GM12878 (cell line): ENCODE measurements around the gene ACER3. TPM values are rescaled to one million over a fixed set of nuclear protein-coding genes. Genes with fewer than 3 reads are reported as not detected.

ENCODE experiments used
- ATAC-seq: fragments of 200-7000 bp; cut with Tn5 transposase; 3 replicates; pipeline ENCODE4 v1.9.1; 2020; ENCODE audit warnings: mild to moderate bottlenecking, moderate library complexity
- BruUV-seq: library from RNA; stranded (reverse); fragments of 400-500 nt; replicated peaks from 2 replicates; lab custom pipeline; 2021; lab: Mats Ljungman, UMichigan
- CTCF ChIA-PET: fragments of 300-600 bp; sonication (Branson Sonifier 250); formaldehyde crosslinking; extraction: SDS; loops from one replicate; lab custom pipeline; 2021; ENCODE audit warnings: inconsistent platforms; lab: Yijun Ruan, JAX
- POLR2A ChIA-PET: fragments of 350-600 bp; formaldehyde crosslinking; extraction: SDS; loops from one replicate; lab custom pipeline; 2021; ENCODE audit warnings: inconsistent platforms; lab: Charles Lee
- RAD21 ChIA-PET: fragments of 300-600 bp; sonication (Branson Sonifier 250); formaldehyde crosslinking; loops from one replicate; lab custom pipeline; 2023; ENCODE audit warnings: antibody characterized with exemption; ENCODE audit not compliant: unreplicated experiment; lab: Charles Lee
- SMC1A ChIA-PET: fragments of 300-600 bp; sonication (Branson Sonifier 250); formaldehyde crosslinking; loops from one replicate; lab custom pipeline; 2023; ENCODE audit not compliant: unreplicated experiment, uncharacterized antibody; lab: Charles Lee
- DNase-seq: peaks from one replicate; pipeline ENCODE4 v3.0.0-alpha.2; 2011; ENCODE audit warnings: low read depth, low spot score
- FAIRE-seq: peaks from 3 replicates; lab custom pipeline; 2011; peaks lifted over from hg19 to GRCh38; lab: Jason Lieb, UNC
- H2AFZ ChIP-seq: 2 replicates; pipeline ENCODE4 v1.6.0; 2011; ENCODE audit warnings: low read depth, low read length, control low read depth; ENCODE audit not compliant: control insufficient read depth
- H3K27ac ChIP-seq: 2 replicates; pipeline ENCODE4 v1.5.1; 2011; ENCODE audit warnings: control low read depth; ENCODE audit not compliant: control insufficient read depth, insufficient read depth
- H3K27me3 ChIP-seq, 2 experiments: replicated peaks in 1 of 2; 2 replicates each; pipeline versions ENCODE4 v1.6.0 to v1.6.1; 2011; ENCODE audit warnings: low read length in 1 of 2; ENCODE audit not compliant: control insufficient read depth in 2 of 2, insufficient read depth in 2 of 2
- H3K36me3 ChIP-seq, 2 experiments: 2 replicates each; pipeline ENCODE4 v1.5.1; 2011; ENCODE audit warnings: low read length in 1 of 2; ENCODE audit not compliant: control insufficient read depth in 2 of 2, insufficient read depth in 2 of 2
- H3K4me1 ChIP-seq: 2 replicates; pipeline ENCODE4 v1.6.1; 2011; ENCODE audit warnings: mild to moderate bottlenecking, low read length, moderate library complexity, mixed read lengths; ENCODE audit not compliant: control insufficient read depth, insufficient read depth
- H3K4me2 ChIP-seq: 2 replicates; pipeline ENCODE4 v1.6.0; 2011; ENCODE audit warnings: control low read depth; ENCODE audit not compliant: control insufficient read depth, insufficient read depth
- H3K4me3 ChIP-seq: fragments of 200-600 bp; sonication (generic); 2 replicates; pipeline ENCODE4 v1.5.1; 2016
- H3K79me2 ChIP-seq: 2 replicates; pipeline ENCODE4 v1.6.0; 2011; ENCODE audit warnings: low read length; ENCODE audit not compliant: control insufficient read depth, insufficient read depth
- H3K9ac ChIP-seq: 2 replicates; pipeline ENCODE4 v1.8.0; 2011; ENCODE audit warnings: low read length, control low read depth, mixed read lengths; ENCODE audit not compliant: control insufficient read depth, insufficient read depth
- H3K9me3 ChIP-seq: replicated peaks from 3 replicates; pipeline ENCODE4 v1.5.1; 2011; ENCODE audit warnings: mild to moderate bottlenecking, low read length; ENCODE audit not compliant: control insufficient read depth, insufficient read depth
- H4K20me1 ChIP-seq: 2 replicates; pipeline ENCODE4 v1.6.0; 2011; ENCODE audit not compliant: control insufficient read depth, insufficient read depth
- ATF7 ChIP-seq: fragments of 450-650 bp; IDR thresholded peaks from 2 replicates; pipeline ENCODE4 v1.6.1; 2016; ENCODE audit warnings: low read depth, mild to moderate bottlenecking
- ETV6 ChIP-seq, 2 experiments: fragments of 450-650 bp in 1 of 2; IDR thresholded peaks in 1 of 2; conservative IDR thresholded peaks in 1 of 2; 2 replicates each; pipeline ENCODE4 v1.6.1; 2014; ENCODE audit warnings: antibody characterized with exemption in 1 of 2, borderline replicate concordance in 1 of 2, low read depth in 1 of 2, mild to moderate bottlenecking in 1 of 2, moderate library complexity in 1 of 2
- IKZF2 ChIP-seq, 2 experiments: fragments of 450-650 bp; IDR thresholded peaks; 2 replicates each; pipeline ENCODE4 v1.6.1; 2017; ENCODE audit warnings: mild to moderate bottlenecking in 2 of 2, moderate library complexity in 2 of 2
- JUND ChIP-seq: IDR thresholded peaks from 2 replicates; pipeline ENCODE4 v1.6.1; 2012; ENCODE audit warnings: low read depth, mild to moderate bottlenecking, low read length, improper control_type of control experiment, moderate library complexity
- RUNX3 ChIP-seq: IDR thresholded peaks from 2 replicates; pipeline ENCODE4 v1.6.1; 2012; ENCODE audit warnings: low read length, inconsistent platforms
- SP1 ChIP-seq: IDR thresholded peaks from one replicate; pipeline ENCODE4 v1.6.1; 2011; ENCODE audit warnings: low read depth, low read length
- SREBF1 ChIP-seq: IDR thresholded peaks from 2 replicates; pipeline ENCODE4 v1.6.1; 2012; ENCODE audit warnings: mild to moderate bottlenecking, low read length
- WGBS: methylation state at CpG from one replicate; pipeline ENCODE4 v1.1.6; 2016; ENCODE audit warnings: low lambda C conversion rate; ENCODE audit not compliant: insufficient replicate concordance, insufficient coverage; ENCODE audit errors: missing lambda C conversion rate; 5-methylcytosine and 5-hydroxymethylcytosine counted together
- in situ Hi-C: fragments of 300-500 bp; cut with MboI; formaldehyde crosslinking; loops from 9 replicates; pipeline ENCODE4 v1.14.3; 2018; ENCODE audit warnings: mixed read lengths
- intact Hi-C: fragments of 100-400 bp; cut with micrococcal nuclease; formaldehyde crosslinking; loops from one replicate; pipeline ENCODE4 v1.14.2; 2022; ENCODE audit not compliant: unreplicated experiment
- polyA plus RNA-seq, 11 experiments: library from polyadenylated mRNA; depleted of rRNA in 4 of 11; unstranded in 6 of 11; stranded (reverse) in 5 of 11; fragments of >200 nt; fragmentation: Nextera tagmentation in 4 of 11; fragmentation: Illumina TruSeq in 1 of 11; extraction: Ambion mirVana in 4 of 11; extraction: Trizol in 1 of 11; gene quantifications; 1 replicate in 1 of 11; 2 replicates in 10 of 11; pipeline versions ENCODE4 v1.2.1 to v1.2.3, GENCODE V29; 2011 to 2016; ENCODE audit warnings: inconsistent platforms in 2 of 11, missing spikeins in 2 of 11, low read depth in 1 of 11
- total RNA-seq, 4 experiments: library from RNA; depleted of rRNA in 3 of 4; stranded (reverse); fragments of >200 nt in 3 of 4; fragmentation: Illumina TruSeq in 1 of 4; extraction: Trizol in 1 of 4; gene quantifications; 2 replicates each; pipeline versions ENCODE4 v1.2.1 to v1.2.3, GENCODE V29; 2013 to 2021
- TF ChIP-seq, protein P1 (sequence below): fragments of 450-650 bp; formaldehyde crosslinking; IDR thresholded peaks from 2 replicates; pipeline ENCODE4 v1.4.0; 2020; ENCODE audit warnings: mild to moderate bottlenecking, moderate library complexity

ACER3 gene
- total and polyA plus RNA-seq, 10 of the 15 experiments (the other 5 are each of a cell fraction or from before 2014, with no cell fraction given): 2.8 to 17.4 (median 10.3) TPM

DNA sequence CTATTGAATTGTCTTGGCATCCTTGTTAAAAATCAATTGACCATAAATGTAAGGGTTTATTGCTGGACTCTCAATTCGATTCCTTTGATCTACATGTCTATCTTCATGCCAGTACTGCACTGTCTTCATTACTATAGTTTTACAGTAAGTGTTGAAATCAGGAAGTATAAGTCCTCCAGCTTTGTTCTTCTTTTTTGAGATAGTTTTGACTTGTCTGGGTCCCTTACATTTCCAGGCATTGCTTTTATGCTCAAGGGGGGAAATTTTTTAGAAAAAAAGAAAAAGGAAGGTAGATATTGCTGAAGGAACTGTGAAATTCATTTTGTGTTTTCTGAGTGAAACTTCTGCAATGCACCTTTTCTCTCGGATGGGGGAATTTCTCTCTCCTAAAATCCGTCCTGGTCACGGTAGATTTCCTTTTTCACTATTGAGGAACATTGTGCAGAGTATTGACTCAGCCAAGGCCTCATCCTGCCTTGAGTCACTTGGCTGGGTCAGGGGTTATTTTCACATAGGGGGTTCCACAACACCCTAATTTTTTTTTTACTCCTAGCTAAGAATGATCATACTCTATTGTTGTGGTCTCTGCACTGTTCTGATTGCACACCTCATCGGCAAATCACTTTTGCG, 2.8 kb upstream of the ACER3 start (continued):
- 0 out of 4 replicates have a peak, but pooled peaks of 1 of the 2 experiments have one; percentile 20 for TF ChIP-seq IKZF2 (IDR thresholded peaks at IDR 0.05)
- TF ChIP-seq RUNX3: peak; percentile 26; the same call in 1 of the 2 replicates
- TF ChIP-seq, all 136 proteins: peak for 7

DNA sequence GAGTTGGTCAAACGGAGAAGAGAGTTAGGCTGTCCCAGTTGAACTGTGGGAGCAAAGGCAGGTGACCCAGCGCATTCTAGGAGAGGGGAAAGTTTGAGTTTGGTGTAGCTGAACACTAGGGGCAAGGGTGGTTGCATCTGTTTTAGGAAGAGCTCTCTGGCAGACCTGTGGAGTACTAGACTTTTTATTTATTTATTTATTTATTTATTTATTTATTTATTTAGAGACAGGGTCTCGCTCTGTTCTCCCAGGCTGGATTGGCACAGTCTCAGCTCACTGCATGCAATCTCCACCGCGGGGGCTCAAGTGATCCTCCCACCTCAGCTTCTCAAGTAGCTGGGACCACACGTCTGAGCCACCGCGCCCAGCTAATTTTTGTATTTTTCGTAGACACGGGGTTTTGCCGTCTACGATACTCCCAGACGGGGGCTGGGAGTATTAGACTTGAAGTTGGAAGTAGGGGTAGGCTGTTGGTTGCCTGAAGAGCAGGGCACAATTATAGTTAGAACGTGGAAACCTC, 950 bp upstream of the ACER3 start:
- TF ChIP-seq SREBF1: no peak
- TF ChIP-seq, protein P1, sequence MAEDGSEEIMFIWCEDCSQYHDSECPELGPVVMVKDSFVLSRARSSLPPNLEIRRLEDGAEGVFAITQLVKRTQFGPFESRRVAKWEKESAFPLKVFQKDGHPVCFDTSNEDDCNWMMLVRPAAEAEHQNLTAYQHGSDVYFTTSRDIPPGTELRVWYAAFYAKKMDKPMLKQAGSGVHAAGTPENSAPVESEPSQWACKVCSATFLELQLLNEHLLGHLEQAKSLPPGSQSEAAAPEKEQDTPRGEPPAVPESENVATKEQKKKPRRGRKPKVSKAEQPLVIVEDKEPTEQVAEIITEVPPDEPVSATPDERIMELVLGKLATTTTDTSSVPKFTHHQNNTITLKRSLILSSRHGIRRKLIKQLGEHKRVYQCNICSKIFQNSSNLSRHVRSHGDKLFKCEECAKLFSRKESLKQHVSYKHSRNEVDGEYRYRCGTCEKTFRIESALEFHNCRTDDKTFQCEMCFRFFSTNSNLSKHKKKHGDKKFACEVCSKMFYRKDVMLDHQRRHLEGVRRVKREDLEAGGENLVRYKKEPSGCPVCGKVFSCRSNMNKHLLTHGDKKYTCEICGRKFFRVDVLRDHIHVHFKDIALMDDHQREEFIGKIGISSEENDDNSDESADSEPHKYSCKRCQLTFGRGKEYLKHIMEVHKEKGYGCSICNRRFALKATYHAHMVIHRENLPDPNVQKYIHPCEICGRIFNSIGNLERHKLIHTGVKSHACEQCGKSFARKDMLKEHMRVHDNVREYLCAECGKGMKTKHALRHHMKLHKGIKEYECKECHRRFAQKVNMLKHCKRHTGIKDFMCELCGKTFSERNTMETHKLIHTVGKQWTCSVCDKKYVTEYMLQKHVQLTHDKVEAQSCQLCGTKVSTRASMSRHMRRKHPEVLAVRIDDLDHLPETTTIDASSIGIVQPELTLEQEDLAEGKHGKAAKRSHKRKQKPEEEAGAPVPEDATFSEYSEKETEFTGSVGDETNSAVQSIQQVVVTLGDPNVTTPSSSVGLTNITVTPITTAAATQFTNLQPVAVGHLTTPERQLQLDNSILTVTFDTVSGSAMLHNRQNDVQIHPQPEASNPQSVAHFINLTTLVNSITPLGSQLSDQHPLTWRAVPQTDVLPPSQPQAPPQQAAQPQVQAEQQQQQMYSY (CRISPR knock-in tag): no peak
- TF ChIP-seq SP1: no peak
- TF ChIP-seq JUND: no peak
- TF ChIP-seq ATF7: no peak
- TF ChIP-seq ETV6 (conservative IDR thresholded peaks at IDR 0.05 in 1 of 2, IDR thresholded peaks at IDR 0.05 in 1 of 2; ENCODE audit: borderline replicate concordance in 1 of 2, low read depth in 1 of 2): no peak
- TF ChIP-seq, all 136 proteins: peak for 0
- Histone ChIP-seq H3K4me1 (peaks cover 8% of the 10 kb centered on the region), H3K79me2 (peaks cover 4% of the 10 kb centered on the region), H3K4me2 (peak overlapping the region; percentile 80; the same call in 1 of the 2 replicates), H2AFZ (peak overlapping the region; percentile 95), H3K4me3 (no peak overlapping the region; the same call in 1 of the 2 replicates), H3K27me3 (no peaks in the 10 kb centered on the region), H3K27ac (no peak overlapping the region), H3K9me3 (no peaks in the 10 kb centered on the region), H3K9ac (no peak overlapping the region), H3K36me3 (no peaks in the 10 kb centered on the region), H4K20me1 (no peaks in the 10 kb centered on the region)
- RAD21 ChIA-PET: interaction anchor here (0.8 to 1.2 kb wide), 3 partner anchors 11 to 61 kb away, joined by 3 to 5 read pairs (median 3); no protein-coding TSS in a partner anchor
- in situ Hi-C loops (no loop called here), intact Hi-C loops (no loop called here)
- WGBS: 98% methylated on average over 14 of the region's 14 CpGs
- ATAC-seq (no peak), DNase-seq (no peak), FAIRE-seq (no peak)
- CTCF ChIA-PET: interaction anchor here (0.9 to 2.0 kb wide), 2 partner anchors 18 to 60 kb away, joined by 3 to 13 read pairs; no protein-coding TSS in a partner anchor
- SMC1A ChIA-PET: interaction anchor here (1.2 kb wide), 1 partner anchor 11 kb away, joined by 3 read pairs; no protein-coding TSS in a partner anchor
- POLR2A ChIA-PET: interaction anchor here (1.1 kb wide), 1 partner anchor 89 kb away, joined by 3 read pairs; no protein-coding TSS in a partner anchor
- no TSS peak for BruUV-seq
